Astrocyte of the hippocampus (primary cell): Measurements from ENCODE around the gene RNLS.
"Not testable (repeated sequence)": the region's sequence is repeated elsewhere in the genome, so short reads cannot be mapped to it uniquely, and the experiment has no call there.

Source experiments
- DNase-seq: peaks from one replicate; pipeline ENCODE4 v3.0.0; 2011; ENCODE audit warnings: low read depth, low spot score

Gene RNLS

DNA sequence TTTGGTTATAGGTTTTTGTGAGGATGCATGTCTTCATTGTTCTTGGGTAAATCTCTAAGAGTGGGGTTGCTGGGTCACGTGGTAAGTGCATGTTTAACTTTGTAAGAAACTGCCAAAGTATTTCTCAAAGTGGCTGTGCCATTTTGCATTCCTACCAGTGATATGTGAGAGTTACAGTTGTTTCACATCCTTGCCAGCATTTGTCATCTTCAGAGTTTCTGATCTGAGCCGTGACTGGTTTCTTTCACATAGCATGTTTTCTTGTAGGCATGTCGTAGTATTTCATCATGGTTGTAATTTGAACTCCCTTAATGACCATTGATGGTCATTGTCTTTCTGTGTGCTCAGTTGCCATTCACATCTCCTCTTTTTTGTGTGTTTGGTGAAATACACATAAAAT lies 286.0 kb downstream of the RNLS start:
- no peak for DNase-seq

DNA sequence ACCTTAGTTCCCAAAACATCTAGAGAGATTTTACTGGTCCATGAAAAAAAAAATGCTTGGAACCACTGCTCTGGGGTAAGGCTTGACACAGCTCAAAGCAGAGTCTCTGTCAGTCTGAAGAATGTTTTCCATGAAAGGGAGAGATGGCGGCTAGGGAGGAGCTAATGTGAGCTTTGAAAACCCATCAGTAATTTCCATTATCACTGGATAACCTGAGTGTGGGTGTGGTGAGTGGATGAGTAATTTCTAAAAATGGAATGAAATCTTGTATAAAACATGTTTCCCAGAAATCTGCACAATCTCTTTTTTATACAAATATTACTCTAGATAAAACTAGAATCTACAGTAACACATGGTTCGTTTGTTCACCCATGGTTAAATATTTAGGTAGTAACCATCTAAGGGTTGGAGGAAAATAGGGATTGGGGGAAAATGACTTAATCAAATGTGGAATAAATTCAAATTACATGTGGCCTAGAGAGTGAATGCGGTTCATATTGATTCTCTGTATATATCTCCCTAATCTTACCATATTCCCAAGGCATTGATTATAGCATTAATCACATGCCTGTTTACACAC lies 289.4 kb downstream of the RNLS start:
- DNase-seq = no peak

DNA sequence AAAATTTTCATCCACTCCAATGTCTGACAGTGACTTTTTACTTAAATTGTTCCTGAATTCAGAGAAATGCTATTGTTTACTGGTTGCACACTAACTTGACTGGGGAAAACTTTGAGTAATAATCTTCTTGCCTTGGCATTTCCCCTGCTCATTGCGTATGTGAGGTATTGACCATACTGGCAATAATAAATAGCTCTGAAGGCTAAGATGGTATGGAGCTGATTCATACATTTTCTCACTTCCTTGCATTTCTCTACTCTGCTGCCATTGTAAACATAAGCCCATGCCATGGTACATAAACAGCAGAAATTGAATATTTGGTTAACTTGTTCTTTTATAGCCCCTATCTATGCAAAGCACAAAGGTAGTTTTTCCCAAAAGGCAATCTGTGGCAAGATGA lies 290.0 kb downstream of the RNLS start:
- no peak for DNase-seq

DNA sequence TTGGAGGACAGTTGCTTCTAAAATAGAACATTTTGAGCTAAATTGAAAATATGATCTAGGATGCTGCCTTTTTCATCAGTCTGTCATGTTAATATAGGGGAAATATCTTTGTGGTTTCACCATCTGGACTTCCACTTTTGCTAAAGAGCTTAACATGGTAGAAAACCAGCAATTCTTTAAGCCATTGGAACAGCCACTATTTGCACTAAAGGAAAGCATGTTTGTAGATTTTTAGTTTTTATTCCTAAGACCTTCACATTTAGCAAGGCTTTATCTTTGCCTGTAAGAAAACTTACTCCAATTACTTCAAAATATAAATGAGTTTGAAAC lies 291.0 kb downstream of the RNLS start:
- no peak for DNase-seq

DNA sequence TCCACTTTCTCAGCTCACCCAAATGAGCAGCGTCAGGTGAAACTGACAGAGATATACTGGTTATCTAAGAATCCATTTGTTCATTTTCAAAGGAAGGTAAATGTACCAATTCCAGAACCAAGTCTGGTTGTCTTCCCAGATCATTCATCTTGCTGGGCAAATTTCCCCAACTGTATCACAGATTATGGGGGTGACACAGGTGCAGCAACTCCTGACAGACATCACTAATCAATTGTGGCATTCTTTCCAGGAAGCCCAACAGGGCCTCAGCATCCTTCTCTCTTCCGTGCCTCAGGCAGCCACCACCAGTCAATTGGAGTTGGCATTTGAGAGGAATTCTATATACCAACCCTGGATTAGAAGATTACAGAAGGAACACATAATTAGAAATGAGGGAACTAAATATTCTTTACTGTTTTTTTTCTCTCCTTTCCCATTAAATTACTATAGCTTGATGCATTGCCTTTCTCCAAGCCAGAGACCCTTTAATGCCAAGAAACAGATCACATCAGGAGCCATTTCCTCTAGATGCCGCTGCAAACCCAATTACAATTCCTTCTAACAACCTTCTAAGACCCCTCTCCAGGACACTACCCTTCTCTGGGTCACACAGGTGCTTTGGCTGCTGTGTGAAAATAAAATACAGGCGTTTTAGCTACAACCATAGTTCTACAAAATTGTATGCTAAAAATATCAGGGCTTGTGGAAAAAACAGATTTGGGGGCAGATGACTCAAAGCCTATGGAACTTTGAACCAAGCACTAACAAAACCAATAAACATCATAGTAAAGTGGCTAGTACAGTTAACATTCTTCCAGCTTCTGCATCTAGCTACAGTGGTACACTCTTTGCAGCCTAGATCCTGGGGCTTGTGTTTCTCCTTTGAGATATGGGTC lies 291.6 kb downstream of the RNLS start:
- DNase-seq = no peak

DNA sequence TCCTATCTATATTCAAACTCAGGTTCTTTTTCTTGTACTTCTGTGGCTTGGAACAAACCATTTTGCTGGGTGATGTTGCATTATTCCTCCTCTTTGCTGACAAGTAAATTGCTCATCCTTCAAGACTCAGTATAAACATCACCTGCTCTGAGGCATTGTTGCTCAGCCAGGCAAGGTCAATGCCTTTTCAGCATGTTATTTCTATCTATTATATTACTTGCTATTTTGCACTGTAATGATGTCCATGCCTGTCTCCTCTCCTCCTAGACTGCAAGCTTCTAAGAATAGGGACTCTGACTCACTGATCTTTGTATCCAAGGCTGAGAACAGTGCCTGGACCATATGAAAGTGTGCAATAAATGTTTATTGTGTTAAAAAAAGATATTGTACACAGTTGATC lies 293.8 kb downstream of the RNLS start:
- DNase-seq = no peak

DNA sequence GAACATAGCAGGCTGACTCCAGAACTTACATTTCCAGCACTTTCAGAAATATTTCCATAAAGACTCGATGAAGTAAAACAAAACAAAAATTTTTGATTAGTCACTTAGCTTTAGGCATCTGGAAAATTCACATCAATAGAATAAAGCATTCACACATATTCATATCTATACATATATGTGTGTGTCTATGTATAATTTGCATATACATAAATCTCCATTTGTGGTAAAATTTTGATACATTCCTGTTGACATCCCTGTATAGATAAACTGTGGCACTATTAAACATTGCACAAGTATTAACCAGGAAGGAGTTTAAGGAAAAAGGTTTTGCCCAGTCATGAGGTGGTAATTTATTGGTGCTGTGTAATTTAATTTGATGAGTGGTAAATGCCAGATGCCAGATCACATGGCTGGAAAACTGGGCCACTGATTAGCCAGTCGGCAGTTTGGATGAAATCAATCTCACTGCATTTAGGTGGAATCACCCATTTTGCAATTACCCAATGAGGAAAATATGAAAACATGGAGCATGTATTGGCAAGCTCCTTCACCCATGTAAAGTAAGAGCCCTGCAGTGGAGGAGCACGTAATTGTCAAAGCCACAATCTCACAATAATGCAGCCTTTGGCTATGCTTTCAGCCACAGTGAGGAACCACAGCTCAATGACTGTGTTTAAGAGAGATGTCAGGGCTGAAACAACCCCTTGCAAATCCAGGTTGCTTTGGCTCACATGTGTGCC lies 294.6 kb downstream of the RNLS start:
- DNase-seq = peak; percentile 52

DNA sequence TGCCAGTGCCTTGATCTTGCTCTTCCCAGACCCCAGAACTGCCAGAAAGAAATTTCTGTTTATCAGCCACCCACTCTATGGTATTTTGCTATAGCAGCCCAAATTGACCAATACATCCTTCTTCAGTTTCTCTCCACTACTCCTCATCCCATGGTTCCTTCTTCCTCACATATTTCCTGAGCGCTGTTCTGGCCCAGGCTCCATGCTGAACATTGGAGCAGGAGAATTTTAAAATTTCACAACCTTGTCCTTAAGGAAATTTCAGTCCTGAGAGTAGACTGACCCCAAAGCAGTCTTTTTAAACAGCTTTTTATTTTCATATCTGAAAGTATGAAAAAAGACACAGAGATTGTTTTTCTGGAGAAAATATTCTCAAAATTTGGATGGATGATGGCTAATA lies 297.1 kb downstream of the RNLS start:
- no peak for DNase-seq

DNA sequence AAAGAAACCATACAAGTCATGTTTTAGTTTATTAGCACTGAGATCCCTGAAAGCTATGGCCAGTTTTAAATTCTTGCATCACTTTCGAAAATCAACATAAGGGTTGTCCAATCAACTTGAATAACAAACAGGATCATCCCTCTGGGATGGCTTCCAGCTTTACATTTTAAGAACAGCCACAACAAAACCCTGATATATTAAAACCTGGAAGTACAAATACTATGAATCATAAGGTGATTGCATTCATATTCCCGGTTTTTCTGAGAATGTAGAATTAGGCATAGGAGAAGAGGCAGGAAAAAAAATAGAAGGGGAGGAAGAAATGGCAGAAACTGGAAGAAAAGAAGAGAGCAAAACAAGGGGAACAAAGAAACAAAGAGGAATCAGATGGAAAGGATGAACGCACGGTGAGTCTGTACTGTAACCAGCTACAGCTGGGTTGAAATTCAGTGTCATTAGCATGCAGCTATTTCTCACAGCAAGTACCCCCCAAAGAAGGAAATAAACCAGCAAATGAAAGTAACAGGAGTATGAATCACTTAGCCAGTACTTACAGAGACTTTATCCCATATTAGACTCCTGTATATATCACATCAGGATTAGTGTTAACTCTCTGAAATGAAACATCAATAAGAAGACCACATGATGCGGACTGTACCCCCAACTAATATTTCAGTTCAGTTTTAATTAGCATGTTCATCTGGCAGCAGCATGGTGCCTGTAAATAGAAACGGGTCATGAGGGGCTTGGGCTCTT lies 301.3 kb downstream of the RNLS start:
- peak; percentile 70 for DNase-seq

DNA sequence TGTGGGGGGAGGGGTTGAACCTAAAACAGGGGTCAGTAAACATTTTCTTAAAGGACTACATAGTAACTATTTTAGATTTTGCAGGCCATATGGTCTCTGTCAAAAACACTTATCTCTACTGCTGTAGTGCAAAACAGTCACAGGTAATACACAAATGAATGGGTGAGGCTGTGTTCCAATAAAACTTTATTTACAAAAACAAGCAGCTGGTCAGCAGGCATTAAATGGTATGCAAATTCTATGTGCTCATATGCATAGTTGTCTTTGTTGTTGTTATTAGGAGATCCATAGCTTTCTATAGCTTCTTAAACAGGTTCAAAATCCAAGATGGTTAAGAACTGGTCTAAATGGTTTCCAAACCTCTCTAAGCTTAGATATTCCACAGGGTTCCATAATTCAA lies 302.6 kb downstream of the RNLS start:
- DNase-seq = no peak

DNA sequence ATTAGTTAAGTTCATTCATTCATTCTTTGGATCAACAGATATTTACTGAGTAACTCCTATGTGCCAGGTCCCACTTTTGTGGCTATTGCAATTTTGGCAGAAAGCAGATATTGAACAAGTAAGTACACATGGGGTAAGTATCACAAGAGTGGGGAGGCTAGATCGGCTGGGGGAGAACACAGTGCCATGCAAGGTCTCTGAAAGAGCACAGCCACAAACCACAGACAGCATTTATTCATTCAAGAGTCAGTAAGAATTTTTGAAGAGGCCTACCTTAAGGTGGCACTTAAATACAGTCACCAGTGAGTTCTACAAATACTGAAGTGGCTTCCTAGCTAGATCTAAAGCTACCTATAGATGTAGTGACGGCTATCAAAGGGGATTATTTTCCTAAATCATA lies 304.2 kb downstream of the RNLS start:
- peak; percentile 49 for DNase-seq

DNA sequence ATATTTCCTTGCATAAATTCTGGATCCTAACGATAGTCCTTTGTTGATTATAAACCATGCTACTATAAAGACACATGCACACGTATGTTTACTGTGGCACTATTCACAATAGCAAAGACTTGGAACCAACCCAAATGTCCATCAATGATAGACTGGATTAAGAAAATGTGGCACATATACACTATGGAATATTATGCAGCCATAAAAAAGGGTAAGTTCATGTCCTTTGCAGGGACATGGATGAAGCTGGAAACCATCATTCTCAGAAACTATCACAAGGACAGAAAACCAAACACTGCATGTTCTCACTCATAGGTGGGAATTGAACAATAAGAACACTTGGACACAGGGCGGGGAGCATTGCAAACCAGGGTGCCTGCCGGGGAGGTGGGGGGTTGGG lies 306.2 kb downstream of the RNLS start:
- DNase-seq = not testable (repeated sequence)

DNA sequence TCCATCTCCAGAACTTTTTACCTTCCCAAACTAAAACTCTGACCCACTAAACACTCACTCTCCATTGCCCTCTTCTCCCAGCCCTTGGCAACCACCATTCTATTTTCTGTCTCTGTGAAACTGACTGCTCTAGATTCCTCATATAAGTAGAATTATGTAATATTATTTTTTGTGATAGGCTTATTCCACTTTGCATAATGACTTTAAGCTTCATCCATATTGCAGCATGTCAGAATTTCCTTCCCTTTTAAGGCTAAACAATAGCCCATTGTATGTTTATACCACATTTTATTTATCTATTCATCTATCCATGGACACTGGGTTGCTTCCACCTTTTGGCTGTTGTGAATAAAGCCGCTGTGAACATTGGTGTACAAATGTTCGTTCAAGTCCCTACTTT lies 308.8 kb downstream of the RNLS start:
- no peak for DNase-seq

DNA sequence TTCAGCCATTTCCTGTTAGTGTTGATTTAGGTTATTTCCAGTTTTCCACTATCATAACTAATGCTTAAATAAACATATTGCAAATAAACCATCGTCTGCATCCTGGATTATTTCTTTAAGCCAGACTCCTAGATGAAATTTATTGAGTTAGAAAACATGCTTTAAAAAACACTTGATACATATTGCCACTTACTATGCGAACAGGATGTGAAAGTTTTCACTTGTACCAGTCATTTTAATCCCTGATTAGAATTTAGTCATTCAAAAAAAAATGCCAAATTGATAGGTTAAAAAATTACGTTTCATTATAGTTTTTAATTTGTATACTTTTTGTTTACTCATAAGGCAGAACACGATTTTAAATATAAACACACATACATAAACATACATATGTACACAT lies 309.6 kb downstream of the RNLS start:
- DNase-seq = no peak

DNA sequence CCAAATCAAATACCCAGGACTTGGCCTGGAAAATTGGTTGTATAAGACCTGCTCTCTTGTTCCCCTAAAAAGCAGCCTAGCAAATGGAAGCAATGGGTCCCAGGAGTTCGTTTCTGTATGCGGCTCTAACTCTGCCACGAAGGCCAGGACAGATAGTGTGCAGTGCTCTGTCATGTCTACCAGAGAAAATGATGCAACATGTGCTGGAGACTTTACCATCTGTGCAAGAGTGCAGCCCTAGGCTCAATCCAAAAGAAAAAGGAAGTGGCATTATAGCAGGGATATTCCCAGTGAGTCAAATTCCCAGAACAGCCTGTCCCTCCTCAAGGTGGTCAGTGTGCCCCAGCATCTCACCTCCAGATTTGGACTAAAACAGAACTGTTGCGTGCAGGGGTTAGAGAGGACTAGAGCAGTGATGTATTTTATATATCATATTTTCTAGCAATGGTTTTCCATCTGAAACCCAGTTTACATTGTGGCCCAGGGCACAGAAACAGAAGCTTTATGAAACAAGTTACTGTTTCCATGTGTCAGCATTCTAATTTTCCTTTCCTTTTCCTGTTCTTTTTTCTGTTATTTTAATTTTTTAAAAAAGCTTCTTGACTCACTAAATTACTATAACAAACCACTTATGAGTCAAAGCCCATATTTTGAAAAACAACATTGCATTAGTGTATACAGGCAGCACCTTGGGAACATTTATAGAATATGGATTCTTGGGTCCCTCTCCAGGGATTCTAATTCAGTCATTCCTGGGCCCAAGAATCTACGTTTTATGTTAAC lies 311.2 kb downstream of the RNLS start:
- no peak for DNase-seq

DNA sequence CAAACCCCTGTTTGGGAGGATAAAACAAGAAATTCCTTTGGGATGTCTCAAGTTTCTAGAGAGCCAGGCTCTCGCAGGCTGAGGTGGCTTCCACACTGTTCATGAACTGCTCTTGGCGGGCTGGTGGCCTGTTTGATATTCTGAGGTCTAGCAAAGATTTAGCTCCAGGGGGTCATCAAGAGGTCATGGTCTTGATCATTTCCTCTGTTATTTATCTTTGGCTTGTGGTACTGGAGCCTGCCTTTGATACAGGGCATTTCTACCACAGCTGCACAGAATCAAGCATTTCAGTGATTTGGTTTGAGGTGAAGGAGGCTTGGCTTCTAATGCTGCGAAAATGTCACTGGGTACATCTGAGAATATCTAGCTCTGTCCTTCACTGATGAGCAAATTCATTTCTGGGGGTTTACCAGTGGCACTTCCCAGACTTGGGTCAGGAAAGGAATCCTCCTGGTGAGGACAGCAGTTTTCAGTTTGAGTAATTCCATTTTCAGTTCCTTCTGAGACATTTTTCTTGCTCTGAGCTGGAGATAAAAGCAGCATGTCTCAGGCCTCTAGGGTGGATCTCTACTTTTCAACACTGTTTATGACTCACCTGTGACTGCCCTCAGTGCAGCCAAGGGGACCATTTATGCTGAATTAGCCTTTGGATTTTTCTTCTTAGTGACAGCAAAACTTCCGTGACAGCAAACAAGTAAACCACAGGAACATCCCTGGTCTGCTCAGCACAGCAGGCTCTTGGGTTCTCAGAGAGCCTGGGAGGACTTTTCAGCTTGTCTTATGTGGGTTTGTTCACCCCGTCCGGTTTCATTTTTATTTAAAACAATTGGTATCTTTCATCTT lies 312.0 kb downstream of the RNLS start:
- DNase-seq = peak; percentile 95

DNA sequence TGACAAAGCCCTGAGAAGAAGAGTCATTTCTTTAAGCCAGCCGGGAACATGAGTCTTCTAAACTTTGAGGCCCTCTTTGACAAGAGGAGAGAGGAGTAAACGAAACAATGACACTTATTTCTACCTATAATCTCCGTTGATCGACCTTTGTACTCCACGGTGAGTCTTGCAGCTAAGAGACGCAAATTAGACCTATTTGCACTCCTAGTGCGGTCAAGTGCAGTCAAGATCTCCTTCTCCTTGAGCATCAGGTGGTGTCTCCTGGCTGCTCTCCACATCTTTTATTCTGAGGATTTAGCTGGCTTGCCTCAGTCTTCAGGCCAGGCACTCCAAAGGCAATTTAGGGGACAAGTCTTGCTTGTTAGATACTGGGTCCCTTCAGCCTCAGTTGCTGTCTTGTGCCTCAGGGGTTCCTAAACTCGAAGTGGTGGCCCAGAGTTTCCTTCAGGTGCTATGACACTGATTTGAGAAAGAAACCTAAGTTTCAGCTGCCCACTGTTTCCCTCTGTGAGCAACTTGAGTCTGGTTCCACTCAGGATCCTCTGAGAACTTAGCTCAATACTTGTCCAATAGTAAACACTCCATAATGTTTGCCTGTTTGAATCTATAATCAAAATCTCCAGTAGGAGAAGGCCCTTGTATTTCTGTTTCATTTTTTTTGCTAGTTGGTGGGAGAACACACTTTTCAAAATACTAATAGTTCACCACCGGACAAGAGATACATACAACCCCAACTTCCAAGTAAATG lies 312.9 kb downstream of the RNLS start:
- no peak for DNase-seq

DNA sequence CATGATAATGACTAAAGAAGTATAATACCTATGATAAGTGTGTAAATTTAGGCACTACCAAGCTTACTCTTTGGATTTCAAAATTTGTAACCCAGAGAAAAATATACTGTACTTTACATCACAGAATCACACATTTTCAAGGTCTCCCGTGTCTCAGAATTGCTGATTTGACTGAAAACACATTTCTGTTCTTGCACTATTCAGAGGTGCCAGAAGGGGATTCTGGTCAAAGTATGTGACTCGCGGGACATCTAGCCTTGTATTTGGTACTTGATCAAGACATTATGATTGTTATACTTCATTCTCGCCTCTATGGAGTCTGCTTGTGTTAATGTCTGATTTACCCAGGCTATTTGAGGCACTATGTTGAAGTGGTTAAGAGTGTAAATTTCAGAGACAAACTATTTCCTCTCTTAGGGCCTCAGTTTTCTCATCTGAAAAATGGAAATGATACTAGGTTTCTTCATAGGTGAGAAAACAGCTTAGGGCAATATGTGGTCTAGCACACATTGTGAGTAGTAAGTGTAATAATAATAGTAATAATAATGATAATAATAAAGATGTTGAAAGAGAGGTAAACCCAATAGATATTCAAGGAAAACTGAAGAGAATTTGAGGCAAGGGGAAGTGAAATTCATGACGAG lies 320.4 kb downstream of the RNLS start:
- DNase-seq = no peak

DNA sequence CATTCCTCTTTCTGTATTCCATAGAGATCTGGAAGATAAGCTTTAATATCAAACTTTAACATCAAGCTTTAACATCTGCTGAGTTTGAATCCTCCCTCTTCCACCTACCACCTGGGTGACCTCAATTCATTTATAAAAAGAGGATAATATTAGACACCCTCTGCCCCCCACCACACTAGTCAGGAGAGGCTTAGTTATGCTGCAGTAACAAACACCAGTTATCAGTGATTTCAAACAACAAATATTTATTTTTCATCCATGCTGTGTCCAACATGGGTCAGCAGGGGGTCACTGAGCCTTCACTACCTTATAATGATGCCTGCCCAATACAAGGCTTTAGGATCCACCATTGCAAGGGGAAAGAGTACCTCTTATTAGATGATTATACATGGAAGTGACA lies 322.0 kb downstream of the RNLS start:
- no peak for DNase-seq
